Measurements from ENCODE around the gene SMPD1. TPM values are rescaled to one million over a fixed set of nuclear protein-coding genes. Genes with fewer than 3 reads are reported as not detected.

SMPD1 gene
- total and polyA plus RNA-seq, 4 donors, result 18.8 to 50.0 (median 41.3) TPM

DNA sequence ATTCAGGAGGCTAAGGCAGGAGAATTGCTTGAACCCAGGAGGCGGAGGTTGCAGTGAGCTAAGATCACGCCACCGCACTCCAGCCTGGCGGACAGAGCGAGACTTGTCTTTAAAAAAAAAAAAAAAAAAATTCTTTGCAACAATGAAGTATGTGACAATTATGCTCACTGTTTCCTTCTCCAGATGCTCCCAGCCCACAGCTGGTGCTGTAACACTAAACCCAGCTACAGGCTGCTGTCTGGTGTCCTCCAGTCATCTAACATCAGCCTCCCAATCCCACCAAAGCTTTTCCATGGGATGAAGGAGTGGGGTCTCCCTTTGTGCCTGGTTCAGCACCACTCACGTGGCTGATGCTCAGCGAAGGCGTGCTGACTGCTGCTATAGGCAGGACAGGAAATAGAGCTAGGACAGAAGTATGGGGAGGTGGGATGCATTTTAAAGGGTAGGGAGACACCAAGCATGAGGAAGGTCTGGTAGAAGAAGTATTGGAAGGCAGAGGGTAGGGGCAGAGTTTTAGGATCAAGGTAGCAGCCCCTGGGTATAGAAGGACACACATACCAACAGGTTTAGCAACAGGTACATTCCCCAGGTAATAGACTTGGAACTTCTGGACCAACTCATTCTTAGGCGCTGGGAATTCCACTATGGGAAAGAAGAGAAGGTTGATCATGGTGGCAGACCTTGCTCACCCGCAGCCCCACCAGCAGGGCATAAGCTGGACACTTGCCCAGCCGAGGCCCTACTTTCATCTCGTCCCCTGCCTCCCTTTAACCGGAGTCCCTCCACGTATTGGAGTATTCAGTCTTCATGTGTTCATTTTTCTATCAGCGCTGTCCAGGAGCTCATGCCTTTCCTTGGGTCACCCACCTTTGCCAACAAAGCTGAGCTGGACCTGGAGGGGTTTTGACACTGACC, 10.4 kb downstream of the SMPD1 start:
- no peak for DNase-seq (ENCODE audit: low read depth in 4 of 6, low spot score in 6 of 6)
- no peaks in the 10 kb centered on the region for H3K27me3 ChIP-seq (ENCODE audit: control insufficient read depth, insufficient read depth, low read length)
- H3K27ac ChIP-seq (ENCODE audit: low read depth, low read length), result no peak overlapping the region
- H3K36me3 ChIP-seq (ENCODE audit: control insufficient read depth, insufficient read depth, low read length), result peaks cover 78% of the 10 kb centered on the region
- H3K4me1 ChIP-seq (ENCODE audit: control insufficient read depth, insufficient read depth, low read length), result peaks cover 31% of the 10 kb centered on the region
- WGBS (ENCODE audit: insufficient coverage), result 94% methylated on average over 7 of the region's 15 CpGs
- H3K4me3 ChIP-seq (ENCODE audit: low read depth, low read length), result no peak overlapping the region
- H3K9me3 ChIP-seq (ENCODE audit: control insufficient read depth, insufficient read depth, low read length), result no peaks in the 10 kb centered on the region

DNA sequence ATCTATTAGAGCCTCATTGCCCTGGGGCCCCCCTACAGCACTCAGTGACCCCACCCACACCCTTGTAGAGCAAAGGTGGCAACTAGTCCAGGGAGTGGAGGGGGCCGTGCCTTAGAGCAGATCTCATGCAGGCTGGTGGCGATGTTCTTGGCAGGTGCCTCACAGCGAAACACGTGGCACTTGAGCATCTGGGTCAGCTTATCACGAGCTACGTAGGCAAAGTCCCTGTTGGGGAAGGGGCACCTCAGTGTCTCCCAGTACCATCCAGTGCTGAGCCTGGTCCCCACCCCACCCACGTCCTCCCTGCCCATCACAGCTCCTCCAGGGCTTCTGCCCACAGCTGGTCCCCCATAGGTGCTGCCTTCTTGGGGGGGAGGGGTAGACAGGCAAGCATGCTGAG, 11.2 kb downstream of the SMPD1 start:
- Histone ChIP-seq H3K4me3 (ENCODE audit: low read depth, low read length) (no peak overlapping the region), H3K4me1 (ENCODE audit: control insufficient read depth, insufficient read depth, low read length) (peaks cover 35% of the 10 kb centered on the region), H3K27ac (ENCODE audit: low read depth, low read length) (no peak overlapping the region), H3K9me3 (ENCODE audit: control insufficient read depth, insufficient read depth, low read length) (no peaks in the 10 kb centered on the region), H3K36me3 (ENCODE audit: control insufficient read depth, insufficient read depth, low read length) (peaks cover 73% of the 10 kb centered on the region), H3K27me3 (ENCODE audit: control insufficient read depth, insufficient read depth, low read length) (no peaks in the 10 kb centered on the region)
- DNase-seq (ENCODE audit: low read depth in 4 of 6, low spot score in 6 of 6), result no peak
- 94% methylated on average over 6 of the region's 7 CpGs for WGBS (ENCODE audit: insufficient coverage)

DNA sequence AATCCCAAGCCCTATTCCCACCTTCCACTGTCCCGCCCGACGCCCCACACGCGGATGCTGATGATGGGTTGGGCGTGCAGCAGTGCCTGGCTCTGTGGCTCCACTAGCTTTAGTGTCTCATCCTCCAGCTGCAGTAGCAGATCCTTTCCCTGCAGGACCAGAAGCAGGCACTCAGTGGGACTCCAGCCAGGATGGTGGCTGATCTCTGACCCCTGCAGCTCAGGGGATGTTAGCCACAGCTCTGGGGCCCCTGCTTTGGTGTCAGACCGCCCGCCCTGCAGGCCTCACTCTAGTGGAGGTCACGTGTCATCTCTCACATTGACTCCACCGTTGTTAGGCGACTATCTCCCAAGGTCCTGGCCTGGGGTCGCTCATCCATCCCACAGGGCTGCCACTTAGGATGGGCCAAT, 11.8 kb downstream of the SMPD1 start:
- no peak overlapping the region for H3K4me3 ChIP-seq (ENCODE audit: low read depth, low read length)
- no peak for DNase-seq (ENCODE audit: low read depth in 4 of 6, low spot score in 6 of 6)

DNA sequence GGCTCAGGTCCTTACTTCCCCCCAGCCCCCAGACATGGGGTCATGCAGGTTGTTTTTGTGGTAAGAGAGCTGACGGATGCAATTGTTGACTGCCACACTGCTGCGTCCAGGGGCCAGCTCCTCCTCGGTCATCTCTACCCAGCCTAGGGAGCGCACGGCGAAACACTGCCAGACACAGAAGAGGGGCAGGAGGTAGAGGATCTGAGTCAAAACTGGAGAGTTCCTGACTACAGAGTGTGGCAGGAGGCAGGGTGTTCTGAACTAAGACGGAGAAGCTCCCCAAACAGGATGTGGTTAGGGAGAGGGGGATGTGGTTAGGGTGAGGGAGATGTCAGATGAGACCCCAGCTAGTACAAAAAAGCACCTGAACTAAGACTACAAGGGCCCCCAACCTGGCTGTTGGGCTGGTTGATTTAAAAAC, 12.3 kb downstream of the SMPD1 start:
- Histone ChIP-seq H3K27me3 (ENCODE audit: control insufficient read depth, insufficient read depth, low read length) (no peaks in the 10 kb centered on the region), H3K4me1 (ENCODE audit: control insufficient read depth, insufficient read depth, low read length) (peaks cover 35% of the 10 kb centered on the region), H3K36me3 (ENCODE audit: control insufficient read depth, insufficient read depth, low read length) (peaks cover 68% of the 10 kb centered on the region), H3K9me3 (ENCODE audit: control insufficient read depth, insufficient read depth, low read length) (no peaks in the 10 kb centered on the region), H3K4me3 (ENCODE audit: low read depth, low read length) (no peak overlapping the region), H3K27ac (ENCODE audit: low read depth, low read length) (no peak overlapping the region)
- DNase-seq (ENCODE audit: low read depth in 4 of 6, low spot score in 6 of 6), result no peak
- WGBS (ENCODE audit: insufficient coverage), result 94% methylated on average over 7 of the region's 7 CpGs

More for the DNA sequence above, 11.8 kb downstream of the SMPD1 start:
- no peaks in the 10 kb centered on the region for H3K27me3 ChIP-seq (ENCODE audit: control insufficient read depth, insufficient read depth, low read length)
- peaks cover 35% of the 10 kb centered on the region for H3K4me1 ChIP-seq (ENCODE audit: control insufficient read depth, insufficient read depth, low read length)
- WGBS (ENCODE audit: insufficient coverage), result 83% methylated on average over 12 of the region's 12 CpGs
- no peaks in the 10 kb centered on the region for H3K9me3 ChIP-seq (ENCODE audit: control insufficient read depth, insufficient read depth, low read length)
- no peak overlapping the region for H3K27ac ChIP-seq (ENCODE audit: low read depth, low read length)
- peaks cover 71% of the 10 kb centered on the region for H3K36me3 ChIP-seq (ENCODE audit: control insufficient read depth, insufficient read depth, low read length)

DNA sequence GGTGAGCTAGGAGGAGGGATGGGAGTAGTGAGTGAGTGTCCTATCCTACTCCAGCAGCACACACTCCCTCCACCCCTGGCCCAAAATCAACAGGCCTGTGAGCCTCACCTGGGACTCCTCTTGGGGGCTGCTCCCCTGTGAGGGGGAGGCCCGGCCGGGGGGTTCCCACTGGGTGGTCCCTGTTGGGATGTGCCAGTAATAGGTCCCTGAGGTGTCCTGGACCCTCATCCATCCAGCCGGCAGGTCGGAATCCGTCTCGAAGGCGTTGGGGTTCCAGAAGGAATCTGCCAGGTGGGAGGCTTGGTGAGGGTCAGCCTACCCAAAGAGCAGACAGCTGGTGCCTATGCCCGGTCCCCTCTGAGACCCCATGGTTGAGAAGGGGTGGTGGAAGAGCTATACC, 13.3 kb downstream of the SMPD1 start:
- WGBS (ENCODE audit: insufficient coverage), result 98% methylated on average over 5 of the region's 8 CpGs
- H3K36me3 ChIP-seq (ENCODE audit: control insufficient read depth, insufficient read depth, low read length), result peaks cover 59% of the 10 kb centered on the region
- no peak overlapping the region for H3K4me3 ChIP-seq (ENCODE audit: low read depth, low read length)
- no peak for DNase-seq (ENCODE audit: low read depth in 4 of 6, low spot score in 6 of 6)
- no peaks in the 10 kb centered on the region for H3K9me3 ChIP-seq (ENCODE audit: control insufficient read depth, insufficient read depth, low read length)
- H3K27ac ChIP-seq (ENCODE audit: low read depth, low read length), result no peak overlapping the region
- H3K4me1 ChIP-seq (ENCODE audit: control insufficient read depth, insufficient read depth, low read length), result peaks cover 35% of the 10 kb centered on the region
- no peaks in the 10 kb centered on the region for H3K27me3 ChIP-seq (ENCODE audit: control insufficient read depth, insufficient read depth, low read length)

DNA sequence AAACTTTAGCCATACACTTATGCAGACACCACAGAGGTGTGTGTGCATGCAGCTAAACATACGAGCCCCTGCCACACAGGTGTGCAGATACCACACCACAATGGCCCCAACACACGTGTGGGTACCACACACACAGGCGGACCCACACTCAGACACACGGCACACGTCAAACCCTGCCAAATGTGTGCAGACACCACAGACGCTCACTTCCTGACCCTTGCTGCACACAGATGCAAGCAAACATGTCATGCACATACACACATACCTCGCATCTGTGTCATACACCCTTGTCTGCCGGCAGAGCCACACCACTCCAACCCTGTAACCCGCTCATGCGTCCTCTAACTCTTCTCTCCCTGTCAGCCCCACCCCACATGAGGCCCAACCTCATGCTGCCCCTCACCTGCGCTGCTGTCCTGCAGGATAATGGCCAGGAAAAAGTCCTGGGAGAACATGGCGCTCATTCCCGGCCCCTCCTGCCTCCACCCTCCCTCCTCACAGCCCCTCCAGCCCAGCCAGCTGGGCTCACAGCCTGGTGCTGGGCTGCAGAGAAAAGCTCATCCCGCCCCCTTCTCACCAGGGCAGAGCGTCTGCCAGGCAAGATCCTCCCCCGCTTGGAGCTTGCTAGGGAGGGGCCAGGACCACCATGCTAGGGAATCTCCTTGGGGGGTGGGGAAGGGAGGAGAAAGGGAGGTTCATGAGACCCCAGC, 14.2 kb downstream of the SMPD1 start:
- peaks cover 35% of the 10 kb centered on the region for H3K4me1 ChIP-seq (ENCODE audit: control insufficient read depth, insufficient read depth, low read length)
- 54% methylated on average over 13 of the region's 16 CpGs for WGBS (ENCODE audit: insufficient coverage)
- H3K27ac ChIP-seq (ENCODE audit: low read depth, low read length), result no peak overlapping the region
- no peak overlapping the region for H3K4me3 ChIP-seq (ENCODE audit: low read depth, low read length)
- peak in 3 of 6 donors; percentile 29 to 82 (median 47) for DNase-seq (ENCODE audit: low read depth in 4 of 6, low spot score in 6 of 6)
- H3K27me3 ChIP-seq (ENCODE audit: control insufficient read depth, insufficient read depth, low read length), result no peaks in the 10 kb centered on the region
- no peaks in the 10 kb centered on the region for H3K9me3 ChIP-seq (ENCODE audit: control insufficient read depth, insufficient read depth, low read length)
- peaks cover 52% of the 10 kb centered on the region for H3K36me3 ChIP-seq (ENCODE audit: control insufficient read depth, insufficient read depth, low read length)

DNA sequence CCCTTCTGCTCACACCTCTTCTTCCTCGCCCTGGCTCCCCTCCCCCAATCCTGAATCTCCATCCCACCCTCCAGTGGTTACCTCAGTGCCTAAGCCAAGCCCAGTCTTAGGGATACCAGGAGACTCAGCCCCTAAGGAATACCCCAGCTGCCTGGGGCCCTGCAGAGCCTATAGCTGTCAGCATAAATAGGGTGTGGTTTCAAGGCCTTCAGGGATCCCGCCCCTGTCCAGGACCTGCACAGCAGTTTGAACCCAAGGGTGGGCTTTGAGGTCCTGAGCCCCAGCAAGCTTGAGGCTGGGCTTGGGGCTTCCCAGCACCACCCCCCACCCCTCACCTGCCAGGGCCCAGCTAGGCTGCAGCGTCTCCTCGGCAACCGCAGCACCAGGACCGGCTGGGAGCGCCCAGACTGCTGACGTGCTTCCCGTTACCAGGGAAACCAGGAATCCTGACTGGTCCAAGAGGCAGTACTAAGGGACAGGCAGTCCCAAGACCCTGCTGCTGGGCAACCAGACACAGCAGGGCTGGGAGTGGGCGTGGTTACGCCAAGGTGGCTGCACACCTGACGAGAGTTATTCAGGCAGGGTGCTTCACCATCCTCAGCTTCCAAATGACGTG, 14.9 kb downstream of the SMPD1 start:
- H3K36me3 ChIP-seq (ENCODE audit: control insufficient read depth, insufficient read depth, low read length), result peaks cover 53% of the 10 kb centered on the region
- no peaks in the 10 kb centered on the region for H3K27me3 ChIP-seq (ENCODE audit: control insufficient read depth, insufficient read depth, low read length)
- DNase-seq (ENCODE audit: low read depth in 4 of 6, low spot score in 6 of 6), result peak in 4 of 6 donors; percentile 43 to 91 (median 78)
- H3K4me3 ChIP-seq (ENCODE audit: low read depth, low read length), result peak overlapping the region; percentile 9
- H3K9me3 ChIP-seq (ENCODE audit: control insufficient read depth, insufficient read depth, low read length), result no peaks in the 10 kb centered on the region
- peaks cover 35% of the 10 kb centered on the region for H3K4me1 ChIP-seq (ENCODE audit: control insufficient read depth, insufficient read depth, low read length)
- peak overlapping the region; percentile 57 for H3K27ac ChIP-seq (ENCODE audit: low read depth, low read length)
- WGBS (ENCODE audit: insufficient coverage), result 15% methylated on average over 12 of the region's 13 CpGs

DNA sequence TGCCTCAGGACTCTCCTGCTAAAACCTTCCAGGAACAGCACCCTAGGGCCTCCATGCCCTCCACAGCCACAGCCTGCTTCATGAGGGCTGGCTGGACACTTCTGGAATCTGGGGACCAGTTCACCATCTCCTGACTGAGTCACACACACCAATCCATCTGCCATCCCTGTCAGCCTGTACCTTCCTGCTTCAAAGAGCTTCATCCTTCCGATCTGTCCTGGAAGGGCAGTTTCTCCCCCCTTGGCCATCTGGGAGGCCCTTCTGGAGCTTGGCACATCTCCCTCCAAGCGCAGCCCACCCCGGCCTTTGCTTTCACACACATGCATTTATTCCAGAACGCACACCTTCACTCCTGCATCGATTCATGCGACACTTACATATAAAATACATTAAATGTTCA, 15.6 kb downstream of the SMPD1 start:
- Histone ChIP-seq H3K27me3 (ENCODE audit: control insufficient read depth, insufficient read depth, low read length) (no peaks in the 10 kb centered on the region), H3K4me1 (ENCODE audit: control insufficient read depth, insufficient read depth, low read length) (peaks cover 39% of the 10 kb centered on the region), H3K9me3 (ENCODE audit: control insufficient read depth, insufficient read depth, low read length) (no peaks in the 10 kb centered on the region), H3K36me3 (ENCODE audit: control insufficient read depth, insufficient read depth, low read length) (peaks cover 53% of the 10 kb centered on the region), H3K4me3 (ENCODE audit: low read depth, low read length) (no peak overlapping the region), H3K27ac (ENCODE audit: low read depth, low read length) (peak overlapping the region; percentile 36)
- peak in 1 of 6 donors; percentile 65 for DNase-seq (ENCODE audit: low read depth in 4 of 6, low spot score in 6 of 6)
- 73% methylated on average over 6 of the region's 6 CpGs for WGBS (ENCODE audit: insufficient coverage)

DNA sequence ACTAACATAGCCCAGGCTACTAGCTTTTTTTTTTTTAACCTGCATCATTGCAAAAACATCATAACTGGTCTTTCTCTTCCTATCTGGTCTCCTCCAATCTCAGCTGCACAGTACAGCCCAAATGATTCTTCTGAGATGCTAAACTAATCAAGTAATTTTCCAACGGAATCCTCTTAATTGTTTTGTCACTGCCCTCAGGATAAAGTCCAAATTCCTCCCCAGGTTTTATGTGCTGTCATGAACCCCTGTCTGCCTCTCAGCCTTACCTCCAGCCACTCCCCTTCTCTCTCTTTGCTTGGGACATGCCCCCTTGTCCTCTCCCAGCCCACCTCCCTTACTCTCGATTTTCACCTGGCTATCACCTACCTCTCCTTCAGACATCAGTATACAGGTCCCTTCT, 16.1 kb downstream of the SMPD1 start:
- Histone ChIP-seq H3K9me3 (ENCODE audit: control insufficient read depth, insufficient read depth, low read length) (no peaks in the 10 kb centered on the region), H3K4me3 (ENCODE audit: low read depth, low read length) (no peak overlapping the region), H3K27ac (ENCODE audit: low read depth, low read length) (no peak overlapping the region), H3K4me1 (ENCODE audit: control insufficient read depth, insufficient read depth, low read length) (peaks cover 45% of the 10 kb centered on the region), H3K36me3 (ENCODE audit: control insufficient read depth, insufficient read depth, low read length) (peaks cover 53% of the 10 kb centered on the region), H3K27me3 (ENCODE audit: control insufficient read depth, insufficient read depth, low read length) (no peaks in the 10 kb centered on the region)
- WGBS (ENCODE audit: insufficient coverage), result 58% methylated on average over 2 of the region's 2 CpGs
- no peak for DNase-seq (ENCODE audit: low read depth in 4 of 6, low spot score in 6 of 6)
